GM18519 (cell line): ENCODE results near the gene SLC16A9.

Experiments
- ATAC-seq: cut with Tn5 transposase; IDR thresholded peaks from one replicate; pipeline ENCODE4 v1.9.1; 2021; ENCODE audit warnings: mild to moderate bottlenecking, moderate library complexity; ENCODE audit not compliant: unreplicated experiment, low FRiP score

Gene SLC16A9

DNA sequence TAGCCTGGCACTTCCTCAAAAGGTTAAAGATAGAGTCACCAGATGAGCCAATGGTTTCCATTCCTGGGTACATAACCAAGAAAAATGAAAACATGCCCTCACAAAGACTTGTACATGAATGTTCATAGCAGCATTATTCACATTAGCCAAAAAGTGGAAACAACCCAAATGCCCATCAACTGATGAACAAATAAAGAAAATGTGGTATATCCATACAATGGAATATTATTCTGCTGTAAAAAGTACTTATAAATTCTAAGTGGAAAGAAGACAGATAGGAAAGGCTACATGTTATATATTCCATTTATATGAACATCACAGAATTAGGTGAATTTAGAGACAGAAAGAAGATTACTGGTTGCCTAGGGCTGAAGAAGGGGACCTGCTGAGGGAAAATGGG, 10.7 kb upstream of the SLC16A9 start:
- ATAC-seq = no peak

DNA sequence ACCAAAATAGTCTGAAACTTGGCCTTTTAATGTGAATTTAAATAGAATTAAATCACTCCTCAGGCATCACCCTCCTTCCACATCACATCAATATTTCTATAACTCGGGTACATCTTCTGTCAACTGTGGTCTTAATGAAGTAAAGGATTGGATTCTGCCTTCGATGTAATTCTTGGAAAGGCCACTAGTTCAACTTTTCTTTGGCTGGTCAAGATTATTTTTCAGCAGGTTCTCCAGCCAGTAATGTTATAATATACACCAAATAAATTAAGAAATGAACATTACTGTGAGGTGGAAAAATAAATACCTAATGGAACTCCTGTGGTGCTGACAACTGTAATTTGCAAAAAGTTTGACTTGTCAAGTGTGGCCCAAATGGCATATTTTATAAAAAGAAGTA, 9.7 kb upstream of the SLC16A9 start:
- ATAC-seq = no peak

DNA sequence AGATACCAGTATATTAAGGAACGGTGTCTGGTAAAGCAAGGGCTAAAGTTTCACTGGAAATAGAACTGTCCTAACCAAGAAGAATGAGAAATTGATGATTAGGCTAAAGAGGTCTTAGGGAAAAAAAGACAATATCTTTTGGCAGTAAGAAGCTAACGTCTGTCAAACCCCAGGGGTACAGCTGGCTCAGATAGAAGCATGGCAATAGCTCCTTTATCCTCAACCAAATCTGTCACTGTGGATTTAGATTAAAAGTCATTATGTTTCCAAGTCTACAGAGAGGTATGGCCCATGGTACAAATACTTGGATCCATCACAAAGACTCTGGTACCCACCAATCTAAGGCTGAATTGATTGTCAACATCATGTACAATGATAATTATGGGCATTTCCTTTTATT, 8.6 kb upstream of the SLC16A9 start:
- ATAC-seq = no peak

DNA sequence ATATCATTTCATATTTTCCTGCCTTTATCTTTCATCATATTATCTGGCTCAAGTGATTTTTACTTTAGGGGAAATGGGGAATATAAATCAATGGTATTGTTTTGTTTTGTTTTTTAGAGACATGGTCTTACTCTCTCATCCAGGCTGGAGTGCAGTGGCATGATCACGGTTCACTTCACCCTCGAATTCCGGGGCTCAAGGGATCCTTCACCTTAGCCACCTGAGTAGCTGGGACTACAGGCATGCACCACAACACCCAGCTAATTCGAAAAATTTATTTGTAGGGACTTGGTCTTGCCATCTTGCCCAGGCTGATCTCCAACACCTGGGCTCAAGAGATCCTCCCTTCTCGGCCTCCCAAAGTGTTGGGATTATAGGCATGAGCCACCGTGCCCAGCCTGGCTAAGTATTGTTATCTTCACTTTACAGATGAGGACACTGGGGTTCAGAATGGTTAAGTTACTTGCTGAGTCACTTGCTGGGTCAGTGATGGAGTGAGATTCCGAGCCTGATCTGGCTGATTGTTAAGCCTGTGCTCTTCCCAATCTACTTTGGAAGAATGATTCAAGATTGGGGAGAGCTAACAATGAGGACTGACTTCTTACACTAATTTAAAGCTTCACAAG, 3.7 kb upstream of the SLC16A9 start:
- ATAC-seq = no peak

DNA sequence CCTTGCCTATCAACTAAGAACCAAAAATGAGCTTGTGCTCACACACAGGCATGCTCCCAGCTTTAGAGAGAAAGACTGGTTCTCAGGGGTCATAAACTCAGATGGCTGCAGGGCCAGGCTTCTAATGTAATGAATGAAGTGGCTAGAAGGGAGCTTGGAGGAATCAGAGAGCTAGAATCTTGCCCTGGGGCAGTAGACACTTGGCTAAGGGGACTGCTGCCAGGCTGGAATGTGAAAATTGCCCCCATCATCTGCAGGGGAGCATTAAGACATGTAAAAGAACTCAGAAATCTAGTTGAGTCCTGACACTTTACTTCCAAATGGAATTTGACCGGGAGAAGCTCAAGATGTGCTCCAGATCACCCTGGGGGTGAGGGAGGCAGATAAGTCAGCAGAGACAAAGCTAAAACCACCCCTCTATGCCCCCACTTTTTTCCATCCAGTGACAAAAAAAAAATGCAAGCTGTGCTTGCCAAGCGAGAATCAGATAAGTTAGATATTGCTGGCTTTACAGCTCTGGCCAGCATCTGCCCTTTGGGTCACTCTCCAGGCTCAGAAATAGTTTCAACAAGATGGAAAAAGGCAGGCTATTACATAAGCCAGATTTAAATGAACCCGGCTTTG, 2.3 kb upstream of the SLC16A9 start:
- ATAC-seq = no peak

DNA sequence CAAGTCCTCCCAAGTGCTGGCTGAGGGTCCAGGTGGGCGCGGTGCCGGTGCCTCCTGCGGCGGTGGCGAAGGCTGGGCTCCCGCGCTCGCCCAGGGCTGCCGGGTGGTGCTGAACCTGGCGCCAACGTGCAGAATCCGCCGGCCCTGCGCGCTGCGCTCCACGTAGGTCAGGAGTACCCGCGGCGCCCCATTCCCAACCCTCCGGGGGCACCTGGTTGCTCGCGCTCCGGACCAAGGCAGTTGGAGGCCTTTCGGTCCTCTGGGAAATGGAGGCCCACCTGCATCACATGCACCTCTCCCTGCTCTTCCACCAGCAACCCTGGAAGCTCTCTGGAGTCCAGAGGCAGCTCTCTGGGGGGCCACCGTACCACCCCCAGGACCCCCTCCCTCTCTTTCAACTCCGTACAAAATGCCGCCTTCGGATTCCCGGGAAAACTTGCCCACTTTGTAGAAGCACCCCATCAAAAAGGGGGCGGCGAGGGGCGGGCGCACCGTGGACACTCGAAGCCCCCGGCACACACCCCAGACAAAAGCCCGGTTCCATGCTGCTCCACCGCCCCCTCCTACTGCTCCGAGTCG, 745 bp downstream of the SLC16A9 start:
- ATAC-seq = no peak

DNA sequence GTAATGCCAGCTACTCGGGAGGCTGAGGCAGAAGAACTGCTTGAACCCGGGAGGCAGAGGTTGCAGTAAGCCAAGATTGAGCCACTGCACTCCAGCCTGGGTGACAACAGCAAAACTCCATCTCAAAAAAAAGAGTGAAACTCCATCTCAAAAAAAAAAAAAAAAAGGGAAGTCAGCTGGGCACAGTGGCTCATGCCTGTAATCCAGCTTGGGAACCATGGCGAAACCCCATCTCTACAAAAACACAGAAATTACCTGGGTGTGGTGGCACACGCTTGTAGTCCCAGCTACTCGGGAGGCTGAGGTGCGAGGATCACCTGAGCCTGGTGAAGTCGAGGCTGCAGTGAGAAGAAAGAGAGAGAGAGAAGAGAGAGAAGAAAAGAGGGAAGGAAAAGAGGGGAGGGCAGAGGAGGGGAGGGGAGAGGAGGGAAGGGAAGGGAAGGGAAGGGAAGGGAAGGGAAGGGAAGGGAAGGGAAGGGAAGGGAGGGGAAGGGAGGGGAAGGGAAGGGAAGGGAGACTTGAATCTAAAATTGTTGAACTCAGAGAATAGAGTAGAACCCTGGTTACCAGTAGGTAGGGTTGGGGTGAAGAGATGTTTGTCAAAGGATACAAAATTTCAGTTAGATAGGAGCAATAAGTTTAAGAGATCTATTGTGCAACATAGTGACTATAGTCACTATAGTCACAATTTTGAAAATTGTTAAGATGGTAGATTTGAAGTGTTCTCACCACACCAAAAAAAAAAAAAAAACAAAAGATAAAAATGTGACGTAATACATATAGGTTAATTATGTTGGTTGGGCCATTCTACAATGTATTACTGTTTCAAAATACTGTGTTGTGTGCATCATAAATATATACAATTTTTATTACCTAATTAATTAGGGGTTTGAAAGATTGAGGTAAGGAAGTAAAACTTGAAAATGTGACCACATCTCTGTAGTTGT, 2.5 kb downstream of the SLC16A9 start:
- no peak for ATAC-seq

DNA sequence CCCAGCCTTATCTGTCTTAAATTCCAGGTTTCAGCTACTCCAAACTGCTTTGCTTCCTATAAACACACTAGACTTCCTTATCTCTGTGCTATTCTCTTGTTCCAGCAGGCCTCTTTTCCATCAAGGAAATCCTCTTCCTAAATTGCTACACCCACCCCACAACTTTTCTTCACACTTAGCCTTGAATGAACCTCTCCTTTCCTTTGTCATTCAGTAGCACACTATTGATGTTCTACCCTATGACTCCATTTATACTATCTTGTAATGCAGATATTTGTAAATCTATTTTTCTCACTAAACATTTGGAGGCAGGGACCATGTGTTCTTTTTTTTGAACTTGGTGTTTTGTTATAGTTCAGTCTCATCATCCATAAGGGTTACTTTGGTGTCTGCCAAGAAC, 3.7 kb downstream of the SLC16A9 start:
- no peak for ATAC-seq

DNA sequence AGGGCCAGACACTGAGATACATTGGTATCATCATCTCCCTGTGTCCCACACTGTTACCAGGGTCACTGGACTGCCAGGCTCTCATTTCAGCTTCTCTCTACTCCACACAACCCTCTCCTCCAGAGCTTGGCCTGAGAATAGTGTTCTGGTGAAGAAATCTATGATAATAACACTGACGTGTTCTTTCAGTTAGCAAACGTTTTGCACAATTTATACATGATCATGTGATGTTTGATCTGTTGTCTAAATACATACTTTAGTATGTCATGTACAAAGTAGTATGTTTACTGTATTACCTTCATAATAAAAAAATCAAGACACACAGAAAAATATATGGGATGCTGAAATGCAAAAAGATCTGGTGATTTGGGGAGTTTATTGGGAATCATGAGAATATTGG, 5.0 kb downstream of the SLC16A9 start:
- no peak for ATAC-seq

DNA sequence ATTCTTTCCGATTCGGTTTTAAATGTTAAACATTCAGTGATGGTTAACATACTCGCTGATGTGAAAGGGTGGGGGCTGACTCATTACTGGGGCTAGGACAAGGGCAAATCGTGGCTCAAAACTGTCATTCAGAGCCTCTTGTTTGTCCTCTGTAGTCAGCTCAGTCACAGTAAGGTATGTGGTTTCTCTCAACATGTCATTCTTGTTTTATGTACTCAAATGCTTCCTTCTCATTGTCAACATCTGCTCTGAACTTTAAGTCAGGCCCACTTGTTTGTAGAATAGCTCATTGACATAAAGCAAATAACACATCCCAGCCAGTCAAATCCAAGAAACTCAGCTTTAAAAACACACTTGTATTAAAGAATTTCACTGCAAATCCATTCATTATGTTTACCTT, 7.3 kb downstream of the SLC16A9 start:
- no peak for ATAC-seq

DNA sequence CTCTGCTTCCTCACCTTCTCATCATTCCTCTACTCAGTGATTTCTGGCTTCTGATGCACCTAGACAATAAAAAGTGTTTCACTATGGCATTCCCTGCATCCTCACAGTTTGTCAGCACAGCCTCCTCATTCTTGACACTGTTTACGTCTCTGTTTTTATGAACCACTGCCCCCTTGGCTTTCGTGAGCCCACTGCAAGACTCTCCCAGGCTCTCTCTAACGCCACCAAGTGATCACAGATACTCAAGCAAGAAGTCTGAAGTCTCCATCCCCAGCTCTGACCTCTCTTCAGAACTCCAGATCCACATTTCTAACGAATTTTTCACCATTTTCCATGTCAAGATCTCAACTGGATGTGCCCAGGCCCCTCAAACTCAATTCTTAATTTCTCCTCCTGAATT, 8.9 kb downstream of the SLC16A9 start:
- ATAC-seq = no peak

DNA sequence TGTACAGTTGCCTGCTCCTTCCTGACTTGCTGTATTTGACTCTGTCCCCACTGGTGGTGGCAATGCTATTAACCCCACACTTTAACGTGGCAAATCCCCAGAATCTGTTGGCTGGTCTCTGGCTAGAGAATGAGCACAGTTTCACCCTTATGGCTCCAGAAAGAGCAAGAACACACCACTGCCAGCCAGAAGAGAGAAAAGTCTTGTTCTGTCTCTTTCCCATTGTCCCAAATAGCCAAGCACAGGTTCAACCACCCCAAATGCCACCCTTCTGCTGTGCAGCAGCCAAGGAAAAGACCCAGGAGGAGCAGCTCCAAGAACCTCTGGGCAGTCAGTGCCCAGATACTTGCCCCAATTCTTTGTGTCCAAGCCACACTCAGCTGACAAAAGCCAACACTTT, 11.3 kb downstream of the SLC16A9 start:
- ATAC-seq = no peak

DNA sequence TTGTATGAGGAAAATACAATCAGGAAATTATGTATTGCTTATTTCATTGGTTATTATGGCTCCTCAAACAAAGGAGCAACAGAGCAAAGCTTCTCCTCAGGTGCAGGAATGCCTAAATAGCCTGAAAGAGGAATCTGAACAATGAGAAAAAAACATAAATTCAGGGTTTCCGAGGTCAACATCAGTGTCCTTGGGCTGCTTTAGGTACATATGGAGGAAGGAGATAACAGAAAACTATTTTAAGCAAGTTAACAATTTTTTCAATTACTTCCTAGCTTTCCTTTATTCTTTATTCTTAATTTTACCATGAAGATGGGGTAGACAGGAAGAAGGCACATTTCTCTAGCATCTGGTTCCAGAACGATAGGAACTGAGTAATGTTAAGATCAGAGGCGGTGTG, 14.0 kb downstream of the SLC16A9 start:
- no peak for ATAC-seq

DNA sequence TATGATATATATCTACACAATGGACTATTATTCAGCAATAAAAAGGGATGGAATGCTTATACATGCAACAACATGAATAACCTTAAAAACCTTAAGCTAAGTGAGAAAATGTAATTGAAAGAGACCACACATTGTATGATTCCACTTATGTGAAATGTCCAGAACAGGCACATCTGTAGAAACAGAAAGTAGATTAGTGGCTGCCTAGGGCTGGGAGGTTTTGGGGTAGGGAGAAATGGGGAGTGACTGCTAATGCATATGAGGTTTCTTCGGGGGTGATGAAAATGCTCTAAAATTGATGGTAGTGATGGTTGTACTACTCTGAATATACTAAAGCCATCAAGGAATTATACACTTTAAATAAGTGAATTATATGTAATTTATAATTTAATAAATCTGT, 14.7 kb downstream of the SLC16A9 start:
- no peak for ATAC-seq

DNA sequence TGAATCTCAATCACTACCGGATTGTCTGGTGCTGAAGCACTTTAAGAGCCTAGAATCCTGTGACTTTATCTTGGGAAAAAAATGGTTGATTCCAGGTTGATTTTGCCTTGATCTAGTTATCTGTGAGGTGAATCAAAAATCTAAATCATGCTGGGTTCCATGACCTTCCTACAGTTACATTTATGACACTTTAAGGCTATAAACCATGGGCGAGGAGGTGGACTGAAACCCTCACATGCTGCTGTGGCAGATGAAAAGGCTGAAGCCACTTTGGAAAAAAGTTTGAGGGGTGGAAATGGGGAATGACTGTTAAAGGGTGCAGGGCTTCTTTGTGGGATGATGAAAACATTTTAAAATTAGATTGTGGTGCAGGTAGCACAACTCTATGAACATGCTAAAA, 17.5 kb downstream of the SLC16A9 start:
- ATAC-seq = no peak

DNA sequence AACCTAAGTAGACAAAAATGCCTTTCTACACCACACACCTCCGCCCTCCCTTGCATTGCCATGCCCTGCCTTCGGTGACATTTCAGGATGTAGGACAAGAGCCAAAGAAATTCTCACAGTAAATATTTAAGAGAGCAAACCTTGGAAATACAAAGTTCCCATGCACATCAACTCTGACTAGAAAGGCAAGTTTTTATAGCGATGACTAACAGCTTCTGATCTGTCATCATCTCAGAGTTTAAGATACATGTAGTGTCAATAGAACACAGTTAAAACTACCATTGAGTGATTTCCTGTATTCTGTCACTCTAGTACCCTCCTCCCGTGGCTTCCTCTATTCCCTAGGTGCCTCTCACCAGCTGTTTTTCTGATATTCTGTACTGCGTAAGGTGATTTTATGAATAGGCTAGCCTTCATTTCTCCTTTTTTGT, 20.7 kb downstream of the SLC16A9 start:
- no peak for ATAC-seq

DNA sequence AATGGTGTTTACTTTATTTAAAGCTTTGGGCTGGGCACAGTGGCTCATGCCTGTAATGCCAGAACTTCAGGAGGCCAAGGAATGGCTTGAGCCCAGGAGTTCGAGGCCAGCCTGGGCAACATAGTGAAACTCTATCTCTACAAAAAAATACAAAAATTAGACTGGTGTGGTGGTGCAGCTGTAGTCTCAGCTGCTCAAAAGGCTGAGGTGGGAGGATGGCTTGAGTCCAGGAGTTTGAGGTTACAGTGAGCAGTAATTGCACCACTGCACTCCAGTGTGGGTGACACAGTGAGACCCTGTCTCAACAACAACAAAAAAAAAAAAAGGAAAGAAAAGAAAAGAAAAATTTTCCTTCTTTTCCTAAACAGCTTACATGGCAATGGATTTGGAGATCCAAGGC, 22.0 kb downstream of the SLC16A9 start:
- no peak for ATAC-seq

DNA sequence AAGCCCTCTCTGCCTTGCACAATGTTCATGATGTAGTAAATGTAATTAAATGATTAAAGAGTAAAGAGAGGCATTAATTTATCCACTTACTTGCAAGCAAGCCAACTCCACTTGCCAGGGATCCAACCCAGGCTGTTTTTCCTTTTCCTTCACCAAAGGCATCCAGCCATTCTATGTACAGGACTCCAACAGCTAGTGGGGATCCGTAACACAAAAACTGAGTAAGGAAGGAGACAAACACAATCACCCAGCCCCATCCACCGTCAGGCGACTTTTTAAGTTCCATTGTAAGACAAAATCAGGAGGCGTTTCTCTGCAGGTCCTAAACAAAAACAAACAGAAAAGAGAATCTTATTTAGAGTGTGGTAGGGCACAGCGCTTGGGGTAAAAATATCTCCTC, 25.6 kb downstream of the SLC16A9 start:
- ATAC-seq = no peak

DNA sequence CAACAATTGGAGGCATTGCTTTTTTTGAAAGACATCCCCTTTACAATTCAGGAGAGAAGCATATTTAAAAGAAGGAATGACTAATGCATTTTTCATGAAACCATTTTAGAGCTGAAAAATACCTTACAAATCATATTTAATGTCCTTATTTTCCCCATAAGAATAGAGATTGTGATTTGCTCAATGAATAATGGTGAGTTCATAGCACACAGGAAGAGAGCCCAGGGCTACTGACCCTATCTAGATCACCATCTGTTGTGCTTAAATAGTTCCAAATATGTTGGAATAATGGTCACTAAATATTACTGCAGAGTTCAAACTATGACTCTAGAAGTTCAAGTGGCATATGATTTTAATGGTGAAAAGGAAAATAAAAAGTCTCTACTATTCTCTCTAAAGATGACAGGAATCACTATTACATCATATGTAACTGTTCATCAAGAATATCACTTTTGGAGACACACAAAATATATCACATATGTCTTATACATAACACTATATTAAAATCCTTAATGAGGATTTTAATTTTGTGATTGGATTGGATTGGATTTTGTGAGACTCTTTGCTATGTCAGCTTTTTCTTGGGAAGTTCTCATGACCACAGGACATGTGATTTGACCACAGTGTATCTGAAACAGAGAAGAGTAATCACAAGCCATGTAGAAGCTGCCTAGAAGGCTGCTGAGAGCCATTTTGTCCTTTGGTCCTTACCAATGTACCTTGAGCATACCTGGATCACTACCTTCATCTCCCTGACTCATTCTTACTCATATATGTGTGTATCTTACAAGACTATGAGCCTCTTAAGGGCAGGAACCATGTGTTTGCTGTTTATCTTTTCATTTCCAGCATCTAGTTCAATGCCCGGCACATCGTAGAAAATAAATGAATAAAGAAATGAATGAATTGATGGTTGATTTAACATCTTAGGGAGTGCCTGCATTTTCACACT, 26.4 kb downstream of the SLC16A9 start:
- no peak for ATAC-seq

DNA sequence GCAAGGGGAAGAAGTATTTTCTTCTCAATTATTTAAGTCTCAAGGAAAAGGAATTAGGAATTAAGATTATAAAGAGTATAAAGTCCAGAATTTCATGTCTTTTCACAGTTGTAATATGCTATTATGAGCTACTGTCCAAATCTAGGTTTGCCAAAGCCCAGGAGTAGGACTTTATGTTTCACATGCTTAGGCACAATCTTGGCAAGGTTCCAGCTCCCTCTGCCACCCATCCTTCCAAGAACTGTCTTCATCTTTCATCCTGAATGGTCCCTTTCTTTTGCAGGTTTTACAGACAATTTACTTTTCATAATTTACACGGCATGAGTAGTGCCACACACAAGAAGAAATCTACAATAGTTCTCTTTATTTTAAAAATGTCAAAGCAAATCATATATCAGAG, 29.5 kb downstream of the SLC16A9 start:
- no peak for ATAC-seq
